Inflammatory macrophage (primary cell): ENCODE results near the gene CKB.
"Not testable (repeated sequence)": the region's sequence is repeated elsewhere in the genome, so short reads cannot be mapped to it uniquely, and the experiment has no call there.

Experiments
- DNase-seq, 2 donors: peaks; one replicate each; pipeline ENCODE4 v3.0.0-alpha.2; 2020 to 2022

CKB gene

GRCh38 chr14:103526247-103526913 lies 3.8 kb upstream of the CKB start:
- DNase-seq: peak; percentile 57 to 60

- not testable (repeated sequence) for DNase-seq
Measured at GRCh38 chr14:103525430-103526246, 3.0 kb upstream of the CKB start.

GRCh38 chr14:103524002-103524935 lies 1.6 kb upstream of the CKB start:
- no peak for DNase-seq

- no peak for DNase-seq
Measured at GRCh38 chr14:103523575-103523954, 935 bp upstream of the CKB start.

- DNase-seq: no peak
Measured at GRCh38 chr14:103521951-103522563, 573 bp downstream of the CKB start.

- no peak for DNase-seq
Measured at GRCh38 chr14:103521438-103521950, 1.1 kb downstream of the CKB start.

- DNase-seq: peak; percentile 64 to 73
Measured at GRCh38 chr14:103520657-103521437, 1.8 kb downstream of the CKB start.

GRCh38 chr14:103520269-103520656 lies 2.4 kb downstream of the CKB start:
- DNase-seq: no peak

- no peak for DNase-seq
Measured at GRCh38 chr14:103519837-103520212, 2.8 kb downstream of the CKB start.

GRCh38 chr14:103519043-103519836 lies 3.4 kb downstream of the CKB start:
- no peak for DNase-seq

GRCh38 chr14:103518422-103519042 lies 4.1 kb downstream of the CKB start:
- DNase-seq: peak; percentile 21 to 25

GRCh38 chr14:103517721-103518421 lies 4.8 kb downstream of the CKB start:
- DNase-seq: no peak

GRCh38 chr14:103517174-103517566 lies 5.5 kb downstream of the CKB start:
- DNase-seq: no peak

- no peak for DNase-seq
Measured at GRCh38 chr14:103516426-103517173, 6.0 kb downstream of the CKB start.

- DNase-seq: no peak
Measured at GRCh38 chr14:103514596-103515421, 7.8 kb downstream of the CKB start.

- peak; percentile 65 to 88 for DNase-seq
Measured at GRCh38 chr14:103512701-103513611, 9.7 kb downstream of the CKB start.

GRCh38 chr14:103512180-103512579 lies 10.4 kb downstream of the CKB start:
- not testable (repeated sequence) for DNase-seq
